Mucosa of descending colon (tissue), 3 donors: ENCODE measurements around the gene RPL35. TPM values are rescaled to one million over a fixed set of nuclear protein-coding genes. Genes with fewer than 3 reads are reported as not detected.

Experiments
- ATAC-seq: fragments of 200-7000 bp; cut with Tn5 transposase; one replicate; pipeline ENCODE4 v1.9.1; 2020; ENCODE audit warnings: mild to moderate bottlenecking, moderate library complexity
- DNase-seq, 3 donors: peaks; one replicate each; pipeline ENCODE4 v3.0.0-alpha.2; 2020
- H3K36me3 ChIP-seq: fragments of 200-600 bp; one replicate; pipeline ENCODE4 v1.8.0; 2021; ENCODE audit warnings: low read depth, mild to moderate bottlenecking
- H3K4me1 ChIP-seq: fragments of 200-600 bp; one replicate; pipeline ENCODE4 v1.8.0; 2021; ENCODE audit warnings: low read depth, mild to moderate bottlenecking
- H3K4me3 ChIP-seq: fragments of 200-600 bp; one replicate; pipeline ENCODE4 v1.8.0; 2021; ENCODE audit warnings: mild to moderate bottlenecking
- H3K9me3 ChIP-seq: fragments of 200-600 bp; one replicate; pipeline ENCODE4 v1.8.0; 2021; ENCODE audit warnings: mild to moderate bottlenecking
- CTCF ChIP-seq: fragments of 200-600 bp; IDR thresholded peaks from one replicate; pipeline ENCODE4 v1.8.0; 2022; ENCODE audit warnings: antibody characterized with exemption, mild to moderate bottlenecking
- intact Hi-C, 2 donors: fragments of 100-400 bp; cut with DNase I in 1 of 2; cut with micrococcal nuclease in 1 of 2; formaldehyde crosslinking; loops; one replicate each; pipeline versions ENCODE4 v1.11.0 to v1.11.1; 2022; cut with DNase I, micrococcal nuclease
- total RNA-seq, 3 donors: library from RNA; stranded (reverse); fragmentation: NEBNext Ultra II Directional in 2 of 3; extraction: Animal tissue kit (Norgen Biotek cat#: 25700) in 2 of 3; gene quantifications; one replicate each; pipeline versions ENCODE4 v1.2.1 to v1.2.4, GENCODE V29; 2021 to 2023
- donor health status: DM: no; HTN: no; CAD: no; lungs with moderate emphysema.
- donor health status: DM: no; HTN: no; CAD: no.
- donor health status: DM: no; HTN: yes; CAD: no.

RPL35 gene
- total RNA-seq, 3 donors from 2014 or later, result 676 to 897 (median 838) TPM

DNA sequence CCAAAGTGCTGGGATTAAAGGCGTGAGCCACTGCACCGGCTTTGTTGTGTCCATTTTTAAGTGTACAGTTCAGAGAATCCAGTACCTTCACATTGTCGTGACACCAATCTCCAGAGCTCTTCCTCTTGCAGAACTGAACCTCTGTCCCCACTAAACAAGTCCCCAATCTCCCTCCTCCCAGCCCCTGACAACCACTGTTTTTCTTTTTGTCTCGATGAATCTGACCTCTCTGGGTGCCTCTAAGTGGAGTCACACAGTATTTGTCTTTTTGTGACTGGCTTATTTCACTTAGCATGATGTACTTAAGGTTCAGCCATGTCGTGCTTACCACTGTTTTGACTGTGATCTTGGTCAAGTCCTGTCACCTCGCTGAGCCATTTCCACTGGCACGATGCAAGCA lies 6.9 kb downstream of the RPL35 start:
- ATAC-seq, result no peak
- intact Hi-C loops, result no loop called here

DNA sequence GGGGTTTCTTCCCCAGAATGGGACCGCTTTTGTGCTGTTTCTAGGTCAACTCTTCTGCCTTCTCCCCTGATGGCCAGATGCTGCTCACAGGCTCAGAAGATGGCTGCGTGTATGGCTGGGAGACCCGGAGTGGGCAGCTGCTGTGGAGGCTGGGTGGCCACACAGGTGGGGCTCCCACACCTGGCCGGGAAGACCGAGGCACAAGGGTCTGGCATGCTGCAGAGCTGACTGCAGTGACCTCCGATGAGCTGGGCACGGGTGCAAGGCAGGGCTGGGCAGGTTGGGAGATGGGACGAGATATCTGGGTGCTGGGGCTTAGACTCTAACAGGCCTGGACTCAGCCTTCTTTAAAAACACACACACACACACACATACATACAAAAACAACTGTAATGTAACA lies 7.6 kb downstream of the RPL35 start:
- no peak for TF ChIP-seq CTCF
- no peak for ATAC-seq
- DNase-seq, result no peak
- Histone ChIP-seq H3K4me1 (peaks cover 14% of the 10 kb centered on the region), H3K4me3 (no peak overlapping the region), H3K36me3 (peaks cover 17% of the 10 kb centered on the region), H3K9me3 (no peaks in the 10 kb centered on the region)
- intact Hi-C loops, result no loop called here

More for the DNA sequence above, 6.9 kb downstream of the RPL35 start:
- Histone ChIP-seq H3K4me3 (no peak overlapping the region), H3K9me3 (no peaks in the 10 kb centered on the region), H3K36me3 (peaks cover 18% of the 10 kb centered on the region), H3K4me1 (peaks cover 14% of the 10 kb centered on the region)
- no peak for TF ChIP-seq CTCF
- no peak for DNase-seq

DNA sequence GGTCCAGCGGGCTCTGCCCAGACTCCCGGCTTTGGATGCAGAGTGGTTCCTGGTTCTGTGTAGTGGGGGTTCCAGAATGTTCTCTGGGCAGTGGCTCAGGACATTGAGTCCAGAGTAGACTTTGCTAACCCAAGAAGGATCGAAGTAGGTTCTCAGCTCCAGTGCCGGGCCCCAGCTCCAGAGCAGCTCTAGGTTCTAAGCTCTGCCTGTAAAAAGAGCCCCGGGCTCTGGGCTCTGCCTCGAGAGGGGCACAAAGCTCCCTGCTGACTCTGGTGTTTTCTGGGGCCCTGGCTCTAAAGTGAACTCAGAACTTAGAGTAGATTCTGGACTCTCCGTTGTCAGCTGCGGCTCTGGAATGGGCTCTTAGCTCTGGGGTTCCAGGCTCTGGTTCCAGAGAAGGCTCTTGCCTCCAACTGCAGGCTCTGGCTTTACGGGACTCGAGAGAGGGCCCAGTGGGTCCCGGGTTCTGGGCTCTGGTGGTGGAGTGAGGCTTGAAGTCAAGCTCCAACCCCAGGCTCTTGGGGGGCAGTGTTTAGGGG lies 8.1 kb downstream of the RPL35 start:
- peaks cover 14% of the 10 kb centered on the region for H3K4me1 ChIP-seq
- no peaks in the 10 kb centered on the region for H3K9me3 ChIP-seq
- ATAC-seq (peak; percentile 2), DNase-seq (no peak)
- no peak for TF ChIP-seq CTCF
- intact Hi-C loops, result loop anchor here (2.0 kb wide), 2 partner anchors 79 to 81 kb away; no protein-coding TSS in a partner anchor
- no peak overlapping the region for H3K4me3 ChIP-seq
- H3K36me3 ChIP-seq, result peaks cover 12% of the 10 kb centered on the region

DNA sequence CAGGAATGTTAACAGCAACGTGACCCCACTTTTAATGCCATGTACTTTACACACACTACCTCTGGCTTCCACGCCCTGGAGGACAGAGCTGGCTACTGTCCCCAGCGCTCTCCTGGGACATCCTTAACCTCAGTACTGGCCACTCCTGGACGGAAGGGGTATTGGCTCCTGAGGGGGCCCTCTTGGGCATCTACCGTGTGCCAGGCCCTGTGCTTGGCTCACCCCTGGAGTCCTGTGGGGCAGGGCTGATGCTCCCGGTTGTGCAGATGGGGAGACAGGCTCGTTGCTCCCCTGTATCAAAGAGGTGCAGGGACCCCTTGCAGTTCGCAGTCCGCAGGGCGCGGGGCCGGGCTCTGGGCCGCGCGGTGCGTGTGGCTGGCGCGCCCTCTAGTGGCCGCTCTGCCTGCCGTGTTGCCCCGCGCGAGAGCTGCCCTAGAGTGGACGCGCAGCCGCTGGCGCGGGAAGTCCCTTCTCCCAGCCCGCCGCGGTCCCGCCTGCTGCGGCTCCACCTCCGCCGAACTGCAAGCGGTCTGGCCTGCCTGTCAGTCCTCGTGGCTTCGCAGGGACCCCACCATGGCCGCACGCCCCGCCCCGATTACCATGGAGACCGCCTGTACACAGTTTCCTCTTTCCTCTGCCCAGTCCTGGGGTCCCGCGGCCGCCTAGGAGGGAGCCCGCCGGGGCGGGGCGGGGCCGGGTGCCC lies 8.8 kb downstream of the RPL35 start, which contains the start of gene WDR38:
Gene WDR38 (plus strand): TSS at position 632 of the 703 bp plus-strand sequence. CDS start 72 bp downstream, outside the sequence.
- Histone ChIP-seq H3K4me1 (peaks cover 14% of the 10 kb centered on the region), H3K4me3 (no peak within 1 kb of the TSS), H3K36me3 (peaks cover 5% of the 10 kb centered on the region), H3K9me3 (no peaks in the 10 kb centered on the region)
- DNase-seq (peak; percentile 81 to 86 (median 83)), ATAC-seq (peak; percentile 93)
- intact Hi-C loops, result loop anchor here (2.0 kb wide), 2 partner anchors 78 to 80 kb away; no protein-coding TSS in a partner anchor
- TF ChIP-seq CTCF, result peak; percentile 85

DNA sequence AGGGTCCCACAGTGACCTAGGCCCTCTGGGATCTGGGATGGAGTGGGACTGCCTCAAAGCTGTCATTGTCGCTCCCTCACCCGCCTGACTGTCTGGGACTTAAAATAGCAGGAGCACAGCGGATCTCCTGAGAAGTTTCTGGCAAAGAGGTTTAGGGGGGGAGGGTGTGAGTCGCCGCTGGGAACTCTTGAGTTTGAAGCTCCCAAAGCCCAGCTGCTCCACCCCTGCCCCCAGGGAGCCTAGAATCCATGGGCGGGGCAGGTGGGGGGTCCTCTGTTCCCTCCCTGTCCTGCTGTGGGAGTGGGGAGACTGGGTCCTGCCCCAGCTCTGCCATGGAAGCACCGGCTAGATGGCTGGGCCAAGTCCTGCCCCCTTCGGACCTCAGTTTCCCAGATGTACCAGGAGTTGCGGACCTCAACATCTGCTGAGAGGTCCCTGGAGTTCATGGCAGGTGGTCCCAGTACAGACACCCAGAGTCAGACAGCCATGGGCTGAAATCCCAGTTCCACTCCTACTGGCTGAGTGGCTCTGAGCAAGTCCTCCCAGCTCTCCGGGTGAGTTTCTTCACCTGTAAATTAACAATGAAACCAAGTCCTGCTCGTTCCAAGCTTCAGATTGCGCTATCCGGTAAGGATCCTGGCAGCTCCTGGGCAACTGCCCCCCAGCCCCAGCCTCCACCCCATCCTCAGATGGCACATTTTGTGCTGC lies 9.5 kb downstream of the RPL35 start:
- Histone ChIP-seq H3K36me3 (no peaks in the 10 kb centered on the region), H3K4me1 (peaks cover 14% of the 10 kb centered on the region), H3K9me3 (no peaks in the 10 kb centered on the region), H3K4me3 (no peak overlapping the region)
- no peak for ATAC-seq
- intact Hi-C loops, result loop anchor here (2.0 kb wide), 2 partner anchors 77 to 79 kb away; no protein-coding TSS in a partner anchor
- no peak for TF ChIP-seq CTCF
- no peak for DNase-seq
